NCI-H146 treated with DMSO at 0.1 percent for 48 hours (cell line): ENCODE data around the gene APP.

ENCODE experiments used
- DNase-seq: peaks from one replicate; lab custom pipeline; 2025; ENCODE audit not compliant: unreplicated experiment; lab: John Stamatoyannopoulos, UW

The APP gene

GRCh38 chr21:25837533-25838265 is 332.9 kb downstream of the APP start:
- no peak for DNase-seq

GRCh38 chr21:25836396-25836795 is 334.2 kb downstream of the APP start:
- no peak for DNase-seq

- no peak for DNase-seq
These were observed 336.2 kb downstream of the APP start for GRCh38 chr21:25834381-25834780.

- DNase-seq, result no peak
These were observed 339.1 kb downstream of the APP start for GRCh38 chr21:25831300-25831960.
